ENCODE measurements around the gene NGFR. TPM values are rescaled to one million over a fixed set of nuclear protein-coding genes. Genes with fewer than 3 reads are reported as not detected.

The NGFR gene
- total RNA-seq, 1 experiment from 2014 or later = not detected

DNA sequence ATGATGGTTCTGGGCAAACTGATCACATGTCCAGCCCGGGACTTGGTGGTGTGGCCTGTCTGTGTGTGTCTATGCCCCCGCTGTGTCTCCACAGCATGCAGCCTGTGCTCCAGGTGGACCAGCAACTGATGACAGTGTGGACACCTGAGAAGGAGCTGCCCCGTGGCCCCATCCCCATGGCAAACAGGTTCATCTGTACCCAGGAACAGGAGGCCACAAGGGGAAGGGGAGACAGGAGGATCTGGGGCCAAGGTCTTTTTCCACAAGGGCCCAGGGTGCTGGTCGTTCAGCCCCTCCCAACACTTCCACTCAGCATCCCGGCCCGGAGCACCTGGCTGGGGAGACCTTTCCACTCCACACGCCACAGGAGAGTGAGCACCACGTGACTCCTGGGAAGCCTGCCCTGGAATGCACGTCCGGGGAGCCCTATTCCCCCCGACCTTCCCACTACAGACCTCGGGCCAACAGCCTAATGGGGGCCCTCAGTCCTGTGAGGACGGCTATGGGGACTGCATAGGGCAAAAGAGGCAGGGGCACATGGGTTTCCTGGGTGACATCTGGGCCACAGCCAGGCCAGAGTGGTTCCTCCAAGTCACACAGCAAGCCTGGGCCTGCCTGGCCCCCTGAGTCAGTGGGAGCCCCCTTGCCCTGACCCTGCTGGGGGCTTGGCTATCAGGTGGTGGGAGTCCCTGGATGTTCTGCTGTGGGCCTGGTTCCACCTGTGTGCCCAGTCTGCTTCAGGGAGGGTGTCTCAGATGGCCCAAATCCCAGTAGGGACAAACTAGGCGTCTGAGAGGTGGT is 59.8 kb downstream of the NGFR start:
- intact Hi-C loops (cut with micrococcal nuclease) = no loop called here
- Histone ChIP-seq H3K9me2 (replicated peaks; ENCODE audit: low read length) (no peaks in the 10 kb centered on the region), H3K36me3 (ENCODE audit: low read depth, low read length) (no peaks in the 10 kb centered on the region), H3K4me3 (ENCODE audit: low read length) (no peak overlapping the region), H3K9me3 (ENCODE audit: low read length) (no peaks in the 10 kb centered on the region), H3K9ac (ENCODE audit: low read length) (no peak overlapping the region), H3F3A (ENCODE audit: low read length, unreplicated experiment) (no peaks in the 10 kb centered on the region), H3K27me3 (ENCODE audit: low read length) (no peaks in the 10 kb centered on the region), H3K79me2 (ENCODE audit: low read length) (no peaks in the 10 kb centered on the region), H3K4me2 (ENCODE audit: low read length) (no peak overlapping the region), H3K4me1 (ENCODE audit: insufficient read depth, low read length) (peaks cover 4% of the 10 kb centered on the region; the same call in 1 of the 2 replicates), H2AFZ (ENCODE audit: low read length) (no peak overlapping the region), H4K20me1 (ENCODE audit: low read length) (no peaks in the 10 kb centered on the region), H3K27ac (ENCODE audit: low read length) (no peak overlapping the region)
- ChIA-PET CTCF (interaction anchor here (0.7 to 1.3 kb wide), 4 partner anchors 58 to 147 kb away, joined by 3 to 5 read pairs (median 3); no protein-coding TSS in a partner anchor), POLR2A (ENCODE audit: unreplicated experiment) (no interaction called here)
- TF ChIP-seq EZH2phosphoT487 (IDR thresholded peaks at IDR 0.05; ENCODE audit: borderline replicate concordance, low read length) = no peak
- no peak for ATAC-seq
- DNase-seq = no peak
- no TSS peak for BruUV-seq (replicated peaks)

DNA sequence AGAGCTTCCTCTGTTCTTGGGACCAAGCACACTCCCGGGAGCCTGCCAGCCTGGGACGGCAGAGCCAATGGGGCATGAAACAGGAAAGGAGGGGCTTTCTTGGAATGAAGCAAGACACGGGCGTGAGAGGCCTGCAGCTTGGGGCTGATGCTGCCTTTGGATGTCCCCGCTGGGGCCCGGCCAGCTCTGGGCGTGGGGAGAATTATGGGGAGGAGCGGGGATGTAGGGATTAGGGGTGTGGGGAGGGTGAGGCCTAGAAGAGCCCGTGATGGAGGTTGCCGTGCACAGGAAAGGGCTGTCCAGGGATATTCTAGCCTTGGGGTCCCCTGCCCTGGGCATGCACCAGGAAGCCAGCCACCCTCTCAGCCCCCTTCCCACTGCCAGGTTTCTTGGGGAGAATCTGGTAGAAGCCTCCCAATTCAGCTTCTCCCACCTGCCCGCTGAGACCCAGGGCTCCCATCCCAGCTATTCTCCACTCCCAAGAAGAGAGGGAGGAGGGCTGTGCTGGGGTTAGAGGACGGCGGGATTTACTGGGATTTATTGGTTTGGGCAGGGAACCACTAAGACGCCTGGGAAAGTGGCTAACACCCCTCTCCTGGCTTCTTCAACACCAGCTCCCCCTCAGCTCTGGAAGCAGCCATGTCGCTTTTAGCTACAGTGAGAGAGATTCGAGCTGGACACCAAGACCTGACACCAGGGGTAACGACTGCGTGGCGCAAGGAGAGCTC is 60.6 kb downstream of the NGFR start:
- Histone ChIP-seq H2AFZ (ENCODE audit: low read length) (peak overlapping the region; percentile 84), H3K79me2 (ENCODE audit: low read length) (no peaks in the 10 kb centered on the region), H3K9me2 (replicated peaks; ENCODE audit: low read length) (no peaks in the 10 kb centered on the region), H3K4me3 (ENCODE audit: low read length) (peak overlapping the region; percentile 27; the same call in 1 of the 2 replicates), H3K4me1 (ENCODE audit: insufficient read depth, low read length) (peaks cover 4% of the 10 kb centered on the region; the same call in 1 of the 2 replicates), H3K4me2 (ENCODE audit: low read length) (peak overlapping the region; percentile 76), H4K20me1 (ENCODE audit: low read length) (no peaks in the 10 kb centered on the region), H3K9ac (ENCODE audit: low read length) (peak overlapping the region; percentile 20; the same call in 1 of the 2 replicates), H3K9me3 (ENCODE audit: low read length) (no peaks in the 10 kb centered on the region), H3K27ac (ENCODE audit: low read length) (no peak overlapping the region), H3F3A (ENCODE audit: low read length, unreplicated experiment) (no peaks in the 10 kb centered on the region), H3K27me3 (ENCODE audit: low read length) (no peaks in the 10 kb centered on the region), H3K36me3 (ENCODE audit: low read depth, low read length) (no peaks in the 10 kb centered on the region)
- TF ChIP-seq EZH2phosphoT487 (IDR thresholded peaks at IDR 0.05; ENCODE audit: borderline replicate concordance, low read length) = no peak
- no peak for TF ChIP-seq EZH2 (IDR thresholded peaks at IDR 0.05; ENCODE audit: low read length, unreplicated experiment)
- TF ChIP-seq, protein P1, sequence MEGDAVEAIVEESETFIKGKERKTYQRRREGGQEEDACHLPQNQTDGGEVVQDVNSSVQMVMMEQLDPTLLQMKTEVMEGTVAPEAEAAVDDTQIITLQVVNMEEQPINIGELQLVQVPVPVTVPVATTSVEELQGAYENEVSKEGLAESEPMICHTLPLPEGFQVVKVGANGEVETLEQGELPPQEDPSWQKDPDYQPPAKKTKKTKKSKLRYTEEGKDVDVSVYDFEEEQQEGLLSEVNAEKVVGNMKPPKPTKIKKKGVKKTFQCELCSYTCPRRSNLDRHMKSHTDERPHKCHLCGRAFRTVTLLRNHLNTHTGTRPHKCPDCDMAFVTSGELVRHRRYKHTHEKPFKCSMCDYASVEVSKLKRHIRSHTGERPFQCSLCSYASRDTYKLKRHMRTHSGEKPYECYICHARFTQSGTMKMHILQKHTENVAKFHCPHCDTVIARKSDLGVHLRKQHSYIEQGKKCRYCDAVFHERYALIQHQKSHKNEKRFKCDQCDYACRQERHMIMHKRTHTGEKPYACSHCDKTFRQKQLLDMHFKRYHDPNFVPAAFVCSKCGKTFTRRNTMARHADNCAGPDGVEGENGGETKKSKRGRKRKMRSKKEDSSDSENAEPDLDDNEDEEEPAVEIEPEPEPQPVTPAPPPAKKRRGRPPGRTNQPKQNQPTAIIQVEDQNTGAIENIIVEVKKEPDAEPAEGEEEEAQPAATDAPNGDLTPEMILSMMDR (conservative IDR thresholded peaks at IDR 0.05; ENCODE audit: low read depth, low read length) = no peak
- no TSS peak for BruUV-seq (replicated peaks)
- DNase-seq = no peak
- ChIA-PET CTCF (interaction anchor here (0.6 to 1.3 kb wide), 11 partner anchors 26 to 148 kb away, joined by 3 to 9 read pairs (median 3); partner anchors contain the start of gene PHB1), POLR2A (ENCODE audit: unreplicated experiment) (no interaction called here)
- intact Hi-C loops (cut with micrococcal nuclease) = loop anchor here (1.0 kb wide), 3 partner anchors 59 to 240 kb away; no protein-coding TSS in a partner anchor
- no peak for ATAC-seq

DNA sequence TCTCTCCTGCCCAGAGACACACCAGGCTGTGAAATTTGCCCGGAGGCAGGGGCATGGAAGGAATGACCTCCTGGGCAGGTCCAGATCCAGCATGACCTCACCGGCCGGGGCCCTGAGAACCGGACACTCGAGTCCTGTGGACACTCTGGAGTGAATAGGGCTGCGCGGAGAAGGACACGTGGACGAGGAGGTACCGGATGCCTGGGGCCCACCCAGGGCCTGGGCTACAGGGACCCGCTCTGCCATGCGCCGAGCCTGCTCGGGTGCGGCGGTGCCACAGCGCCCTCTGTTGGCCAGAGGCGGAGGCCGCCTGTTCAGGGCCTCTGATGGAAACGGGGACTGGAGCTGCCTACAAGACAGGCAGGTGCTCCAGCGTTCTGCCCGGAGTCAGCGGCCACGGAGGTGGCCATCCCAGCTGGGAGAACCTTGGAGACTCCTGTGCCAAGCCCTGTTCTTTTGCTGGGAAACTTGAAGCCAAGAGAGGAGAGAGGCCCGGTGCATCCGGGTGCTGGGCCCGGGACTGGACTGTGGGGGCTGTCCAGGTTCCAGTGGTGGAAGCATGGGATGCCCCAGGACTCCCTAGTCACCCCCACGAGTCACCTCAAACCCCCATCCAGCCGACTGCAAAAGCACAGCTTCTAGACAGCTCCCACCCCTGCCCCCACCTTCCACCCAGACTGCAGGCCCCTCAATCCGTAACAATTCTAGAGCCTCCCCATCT is 61.3 kb downstream of the NGFR start:
- ChIA-PET POLR2A (ENCODE audit: unreplicated experiment) (no interaction called here), CTCF (interaction anchor here (0.6 to 1.3 kb wide), 10 partner anchors 43 to 296 kb away, joined by 3 to 9 read pairs (median 3); partner anchors contain the start of gene PHB1)
- Histone ChIP-seq H3K9me3 (ENCODE audit: low read length) (no peaks in the 10 kb centered on the region), H3K9ac (ENCODE audit: low read length) (peak overlapping the region; percentile 20; the same call in 1 of the 2 replicates), H3K9me2 (replicated peaks; ENCODE audit: low read length) (no peaks in the 10 kb centered on the region), H3K4me3 (ENCODE audit: low read length) (peak overlapping the region; percentile 27; the same call in 1 of the 2 replicates), H3K36me3 (ENCODE audit: low read depth, low read length) (no peaks in the 10 kb centered on the region), H3K4me1 (ENCODE audit: insufficient read depth, low read length) (peaks cover 4% of the 10 kb centered on the region; the same call in 1 of the 2 replicates), H4K20me1 (ENCODE audit: low read length) (no peaks in the 10 kb centered on the region), H2AFZ (ENCODE audit: low read length) (peak overlapping the region; percentile 84), H3F3A (ENCODE audit: low read length, unreplicated experiment) (no peaks in the 10 kb centered on the region), H3K27ac (ENCODE audit: low read length) (no peak overlapping the region), H3K27me3 (ENCODE audit: low read length) (no peaks in the 10 kb centered on the region), H3K79me2 (ENCODE audit: low read length) (no peaks in the 10 kb centered on the region), H3K4me2 (ENCODE audit: low read length) (peak overlapping the region; percentile 76)
- no TSS peak for BruUV-seq (replicated peaks)
- peak; percentile 88 for DNase-seq
- TF ChIP-seq EZH2phosphoT487 (IDR thresholded peaks at IDR 0.05; ENCODE audit: borderline replicate concordance, low read length) (no peak), EZH2 (IDR thresholded peaks at IDR 0.05; ENCODE audit: low read length, unreplicated experiment) (no peak)
- TF ChIP-seq, protein P1 (conservative IDR thresholded peaks at IDR 0.05; ENCODE audit: low read depth, low read length) = peak; percentile 100
- ATAC-seq = peak; percentile 91
- intact Hi-C loops (cut with micrococcal nuclease) = loop anchor here (1.0 kb wide), 3 partner anchors 60 to 241 kb away; no protein-coding TSS in a partner anchor
